Panc1 (cell line): ENCODE measurements around the gene LANCL2.

ENCODE experiments used
- CTCF ChIP-seq: fragments of 450-650 bp; IDR thresholded peaks from 2 replicates; pipeline ENCODE4 v1.5.1; 2017; ENCODE audit warnings: mild to moderate bottlenecking
- POLR2AphosphoS5 ChIP-seq: IDR thresholded peaks from 2 replicates; pipeline ENCODE4 v1.6.1; 2012; ENCODE audit warnings: mild to moderate bottlenecking, low read depth, low read length, moderate library complexity
- REST ChIP-seq, 2 experiments: IDR thresholded peaks; 2 replicates each; pipeline ENCODE4 v1.6.1; 2011 to 2012; ENCODE audit warnings: low read depth in 2 of 2, control low read depth in 1 of 2, low read length in 1 of 2, mild to moderate bottlenecking in 1 of 2, moderate library complexity in 1 of 2; ENCODE audit not compliant: insufficient read depth in 1 of 2
- TCF7L2 ChIP-seq: IDR thresholded peaks from 2 replicates; pipeline ENCODE4 v1.6.1; 2011; ENCODE audit warnings: mild to moderate bottlenecking, low read depth, low read length, inconsistent platforms

- no peak for TF ChIP-seq CTCF
- no peak for TF ChIP-seq POLR2AphosphoS5
- no peak for TF ChIP-seq REST (IDR thresholded peaks at IDR 0.05; ENCODE audit: insufficient read depth in 1 of 2, low read depth in 2 of 2, low read length in 1 of 2)
- no peak for TF ChIP-seq TCF7L2
These were observed 10.1 kb downstream of the LANCL2 start for GRCh38 chr7:55375237-55375636.
